HEK293 (cell line): ENCODE measurements around the gene KTN1.

Source experiments
- KLF7 ChIP-seq: fragments of 450-650 bp; formaldehyde crosslinking; IDR thresholded peaks from 2 replicates; pipeline ENCODE4 v1.5.1; 2016; ENCODE audit warnings: missing biosample characterization, missing genetic modification characterization, borderline replicate concordance
- ZNF549 ChIP-seq: fragments of 450-650 bp; IDR thresholded peaks from 2 replicates; pipeline ENCODE4 v1.5.1; 2018; ENCODE audit warnings: missing biosample characterization, missing genetic modification characterization, mild to moderate bottlenecking, inconsistent platforms, moderate library complexity
- TF ChIP-seq, protein P1 (sequence below): fragments of 450-650 bp; formaldehyde crosslinking; IDR thresholded peaks from 2 replicates; pipeline ENCODE4 v1.5.1; 2016; ENCODE audit warnings: missing biosample characterization, missing genetic modification characterization
- TF ChIP-seq, protein P2 (sequence below): fragments of 450-650 bp; formaldehyde crosslinking; IDR thresholded peaks from 2 replicates; pipeline ENCODE4 v1.5.1; 2016; ENCODE audit warnings: missing biosample characterization, missing genetic modification characterization
- TF ChIP-seq, protein P3 (sequence below): fragments of 450-650 bp; formaldehyde crosslinking; IDR thresholded peaks from 2 replicates; pipeline ENCODE4 v1.5.1; 2016; ENCODE audit warnings: missing biosample characterization, missing genetic modification characterization
- TF ChIP-seq, protein P4 (sequence below): fragments of 450-650 bp; formaldehyde crosslinking; IDR thresholded peaks from 2 replicates; pipeline ENCODE4 v1.5.1; 2016; ENCODE audit warnings: missing biosample characterization, missing genetic modification characterization

DNA sequence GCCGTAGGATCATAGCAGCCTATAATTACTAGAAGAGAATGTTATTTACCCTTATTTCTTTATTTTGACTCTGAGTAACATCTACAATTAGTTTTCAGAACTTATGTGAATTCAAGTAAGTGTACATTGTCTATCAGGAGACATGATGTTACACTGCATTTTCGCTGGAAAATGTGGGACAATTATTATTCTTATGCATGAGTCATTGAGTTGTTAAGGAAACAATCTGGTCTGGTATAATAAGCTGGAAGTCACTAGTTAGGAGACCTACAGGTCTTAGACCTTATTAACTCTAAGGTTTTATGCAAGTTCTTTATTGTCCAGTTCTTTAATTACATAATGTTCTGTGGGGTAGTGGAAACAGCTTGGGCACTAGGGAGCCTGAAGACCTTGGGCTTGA lies 5.8 kb downstream of the KTN1 start:
- TF ChIP-seq, protein P1, sequence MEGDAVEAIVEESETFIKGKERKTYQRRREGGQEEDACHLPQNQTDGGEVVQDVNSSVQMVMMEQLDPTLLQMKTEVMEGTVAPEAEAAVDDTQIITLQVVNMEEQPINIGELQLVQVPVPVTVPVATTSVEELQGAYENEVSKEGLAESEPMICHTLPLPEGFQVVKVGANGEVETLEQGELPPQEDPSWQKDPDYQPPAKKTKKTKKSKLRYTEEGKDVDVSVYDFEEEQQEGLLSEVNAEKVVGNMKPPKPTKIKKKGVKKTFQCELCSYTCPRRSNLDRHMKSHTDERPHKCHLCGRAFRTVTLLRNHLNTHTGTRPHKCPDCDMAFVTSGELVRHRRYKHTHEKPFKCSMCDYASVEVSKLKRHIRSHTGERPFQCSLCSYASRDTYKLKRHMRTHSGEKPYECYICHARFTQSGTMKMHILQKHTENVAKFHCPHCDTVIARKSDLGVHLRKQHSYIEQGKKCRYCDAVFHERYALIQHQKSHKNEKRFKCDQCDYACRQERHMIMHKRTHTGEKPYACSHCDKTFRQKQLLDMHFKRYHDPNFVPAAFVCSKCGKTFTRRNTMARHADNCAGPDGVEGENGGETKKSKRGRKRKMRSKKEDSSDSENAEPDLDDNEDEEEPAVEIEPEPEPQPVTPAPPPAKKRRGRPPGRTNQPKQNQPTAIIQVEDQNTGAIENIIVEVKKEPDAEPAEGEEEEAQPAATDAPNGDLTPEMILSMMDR (tag by site-specific recombination) = no peak
- TF ChIP-seq, protein P2, sequence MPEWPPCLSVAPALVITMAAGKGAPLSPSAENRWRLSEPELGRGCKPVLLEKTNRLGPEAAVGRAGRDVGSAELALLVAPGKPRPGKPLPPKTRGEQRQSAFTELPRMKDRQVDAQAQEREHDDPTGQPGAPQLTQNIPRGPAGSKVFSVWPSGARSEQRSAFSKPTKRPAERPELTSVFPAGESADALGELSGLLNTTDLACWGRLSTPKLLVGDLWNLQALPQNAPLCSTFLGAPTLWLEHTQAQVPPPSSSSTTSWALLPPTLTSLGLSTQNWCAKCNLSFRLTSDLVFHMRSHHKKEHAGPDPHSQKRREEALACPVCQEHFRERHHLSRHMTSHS (tag by site-specific recombination) = no peak
- no peak for TF ChIP-seq KLF7 (tag by site-specific recombination)
- TF ChIP-seq, protein P3, sequence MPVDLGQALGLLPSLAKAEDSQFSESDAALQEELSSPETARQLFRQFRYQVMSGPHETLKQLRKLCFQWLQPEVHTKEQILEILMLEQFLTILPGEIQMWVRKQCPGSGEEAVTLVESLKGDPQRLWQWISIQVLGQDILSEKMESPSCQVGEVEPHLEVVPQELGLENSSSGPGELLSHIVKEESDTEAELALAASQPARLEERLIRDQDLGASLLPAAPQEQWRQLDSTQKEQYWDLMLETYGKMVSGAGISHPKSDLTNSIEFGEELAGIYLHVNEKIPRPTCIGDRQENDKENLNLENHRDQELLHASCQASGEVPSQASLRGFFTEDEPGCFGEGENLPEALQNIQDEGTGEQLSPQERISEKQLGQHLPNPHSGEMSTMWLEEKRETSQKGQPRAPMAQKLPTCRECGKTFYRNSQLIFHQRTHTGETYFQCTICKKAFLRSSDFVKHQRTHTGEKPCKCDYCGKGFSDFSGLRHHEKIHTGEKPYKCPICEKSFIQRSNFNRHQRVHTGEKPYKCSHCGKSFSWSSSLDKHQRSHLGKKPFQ (tag by site-specific recombination) = no peak
- no peak for TF ChIP-seq ZNF549 (tag by site-specific recombination)
- TF ChIP-seq, protein P4, sequence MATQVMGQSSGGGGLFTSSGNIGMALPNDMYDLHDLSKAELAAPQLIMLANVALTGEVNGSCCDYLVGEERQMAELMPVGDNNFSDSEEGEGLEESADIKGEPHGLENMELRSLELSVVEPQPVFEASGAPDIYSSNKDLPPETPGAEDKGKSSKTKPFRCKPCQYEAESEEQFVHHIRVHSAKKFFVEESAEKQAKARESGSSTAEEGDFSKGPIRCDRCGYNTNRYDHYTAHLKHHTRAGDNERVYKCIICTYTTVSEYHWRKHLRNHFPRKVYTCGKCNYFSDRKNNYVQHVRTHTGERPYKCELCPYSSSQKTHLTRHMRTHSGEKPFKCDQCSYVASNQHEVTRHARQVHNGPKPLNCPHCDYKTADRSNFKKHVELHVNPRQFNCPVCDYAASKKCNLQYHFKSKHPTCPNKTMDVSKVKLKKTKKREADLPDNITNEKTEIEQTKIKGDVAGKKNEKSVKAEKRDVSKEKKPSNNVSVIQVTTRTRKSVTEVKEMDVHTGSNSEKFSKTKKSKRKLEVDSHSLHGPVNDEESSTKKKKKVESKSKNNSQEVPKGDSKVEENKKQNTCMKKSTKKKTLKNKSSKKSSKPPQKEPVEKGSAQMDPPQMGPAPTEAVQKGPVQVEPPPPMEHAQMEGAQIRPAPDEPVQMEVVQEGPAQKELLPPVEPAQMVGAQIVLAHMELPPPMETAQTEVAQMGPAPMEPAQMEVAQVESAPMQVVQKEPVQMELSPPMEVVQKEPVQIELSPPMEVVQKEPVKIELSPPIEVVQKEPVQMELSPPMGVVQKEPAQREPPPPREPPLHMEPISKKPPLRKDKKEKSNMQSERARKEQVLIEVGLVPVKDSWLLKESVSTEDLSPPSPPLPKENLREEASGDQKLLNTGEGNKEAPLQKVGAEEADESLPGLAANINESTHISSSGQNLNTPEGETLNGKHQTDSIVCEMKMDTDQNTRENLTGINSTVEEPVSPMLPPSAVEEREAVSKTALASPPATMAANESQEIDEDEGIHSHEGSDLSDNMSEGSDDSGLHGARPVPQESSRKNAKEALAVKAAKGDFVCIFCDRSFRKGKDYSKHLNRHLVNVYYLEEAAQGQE (tag by site-specific recombination) = no peak
